WI38 (cell line): ENCODE results near the gene TRAM1L1.

Experiments
- H3K4me3 ChIP-seq: 2 replicates; pipeline ENCODE4 v1.5.1; 2011; ENCODE audit warnings: low read depth, mild to moderate bottlenecking, control low read depth, low read length
- CTCF ChIP-seq: IDR thresholded peaks from 2 replicates; pipeline ENCODE4 v1.5.1; 2012; ENCODE audit warnings: low read depth, mild to moderate bottlenecking, control low read depth, low read length

Gene TRAM1L1

GRCh38 chr4:117063961-117064696 lies 21.2 kb downstream of the TRAM1L1 start:
- no peak overlapping the region for H3K4me3 ChIP-seq
- no peak for TF ChIP-seq CTCF

- TF ChIP-seq CTCF: no peak
Observed at GRCh38 chr4:117042962-117043361, 42.4 kb downstream of the TRAM1L1 start.

More at GRCh38 chr4:117042962-117043361, 42.4 kb downstream of the TRAM1L1 start:
- no peak overlapping the region for H3K4me3 ChIP-seq
